ENCODE results near the gene PAQR6. TPM values are rescaled to one million over a fixed set of nuclear protein-coding genes. Genes with fewer than 3 reads are reported as not detected.

PAQR6 gene
- total RNA-seq, 1 experiment from 2014 or later, result 7.2 TPM

- no peaks in the 10 kb centered on the region for H3K36me3 ChIP-seq (ENCODE audit: low read depth, low read length)
- peaks cover 15% of the 10 kb centered on the region; the same call in 1 of the 2 replicates for H3K4me1 ChIP-seq (ENCODE audit: insufficient read depth, low read length)
- TF ChIP-seq EZH2phosphoT487 (IDR thresholded peaks at IDR 0.05; ENCODE audit: borderline replicate concordance, low read length), result no peak
- no peak for TF ChIP-seq CTCF (conservative IDR thresholded peaks at IDR 0.05; ENCODE audit: low read depth, low read length)
- TF ChIP-seq EZH2 (IDR thresholded peaks at IDR 0.05; ENCODE audit: low read length, unreplicated experiment), result no peak
- H3F3A ChIP-seq (ENCODE audit: low read length, unreplicated experiment), result no peaks in the 10 kb centered on the region
- CTCF ChIA-PET, result no interaction called here
- H3K9me2 ChIP-seq (replicated peaks; ENCODE audit: low read length), result no peaks in the 10 kb centered on the region
- H2AFZ ChIP-seq (ENCODE audit: low read length), result no peak overlapping the region
- intact Hi-C loops (cut with micrococcal nuclease), result no loop called here
- no peaks in the 10 kb centered on the region for H3K9me3 ChIP-seq (ENCODE audit: low read length)
- no peak for ATAC-seq
- H3K27me3 ChIP-seq (ENCODE audit: low read length), result no peaks in the 10 kb centered on the region
- no peak overlapping the region for H3K4me2 ChIP-seq (ENCODE audit: low read length)
- no peak for DNase-seq
- no peak overlapping the region for H3K4me3 ChIP-seq (ENCODE audit: low read length)
- H3K79me2 ChIP-seq (ENCODE audit: low read length), result no peaks in the 10 kb centered on the region
- no peak overlapping the region for H3K27ac ChIP-seq (ENCODE audit: low read length)
- H4K20me1 ChIP-seq (ENCODE audit: low read length), result no peaks in the 10 kb centered on the region
- no TSS peak for BruUV-seq (replicated peaks)
- H3K9ac ChIP-seq (ENCODE audit: low read length), result no peak overlapping the region
- POLR2A ChIA-PET (ENCODE audit: unreplicated experiment), result interaction anchor here (0.7 kb wide), 1 partner anchor 11 kb away, joined by 4 read pairs; the partner anchor contains the start of gene SMG5
Measured at GRCh38 chr1:156293895-156294294, 46.0 kb upstream of the PAQR6 start.

- no peak overlapping the region for H2AFZ ChIP-seq (ENCODE audit: low read length)
- no peak overlapping the region for H3K4me2 ChIP-seq (ENCODE audit: low read length)
- H3K27me3 ChIP-seq (ENCODE audit: low read length), result no peaks in the 10 kb centered on the region
- no peaks in the 10 kb centered on the region for H3K79me2 ChIP-seq (ENCODE audit: low read length)
- intact Hi-C loops (cut with micrococcal nuclease), result no loop called here
- no peaks in the 10 kb centered on the region for H3F3A ChIP-seq (ENCODE audit: low read length, unreplicated experiment)
- H4K20me1 ChIP-seq (ENCODE audit: low read length), result no peaks in the 10 kb centered on the region
- ATAC-seq, result no peak
- TF ChIP-seq EZH2phosphoT487 (IDR thresholded peaks at IDR 0.05; ENCODE audit: borderline replicate concordance, low read length) (no peak), EZH2 (IDR thresholded peaks at IDR 0.05; ENCODE audit: low read length, unreplicated experiment) (no peak), CTCF (conservative IDR thresholded peaks at IDR 0.05; ENCODE audit: low read depth, low read length) (no peak)
- POLR2A ChIA-PET (ENCODE audit: unreplicated experiment), result no interaction called here
- H3K4me3 ChIP-seq (ENCODE audit: low read length), result no peak overlapping the region
- H3K4me1 ChIP-seq (ENCODE audit: insufficient read depth, low read length), result peaks cover 15% of the 10 kb centered on the region; the same call in 1 of the 2 replicates
- no peaks in the 10 kb centered on the region for H3K36me3 ChIP-seq (ENCODE audit: low read depth, low read length)
- no peak for DNase-seq
- no peak overlapping the region for H3K9ac ChIP-seq (ENCODE audit: low read length)
- H3K27ac ChIP-seq (ENCODE audit: low read length), result no peak overlapping the region
- BruUV-seq (replicated peaks), result no TSS peak
- CTCF ChIA-PET, result no interaction called here
- H3K9me2 ChIP-seq (replicated peaks; ENCODE audit: low read length), result no peaks in the 10 kb centered on the region
- no peaks in the 10 kb centered on the region for H3K9me3 ChIP-seq (ENCODE audit: low read length)
Measured at GRCh38 chr1:156293098-156293434, 45.2 kb upstream of the PAQR6 start.

GRCh38 chr1:156291226-156292061 is 43.6 kb upstream of the PAQR6 start:
- Histone ChIP-seq H3K9me3 (ENCODE audit: low read length) (no peaks in the 10 kb centered on the region), H3K4me3 (ENCODE audit: low read length) (peak overlapping the region; percentile 66), H2AFZ (ENCODE audit: low read length) (peak overlapping the region; percentile 87), H3K79me2 (ENCODE audit: low read length) (no peaks in the 10 kb centered on the region), H3K4me1 (ENCODE audit: insufficient read depth, low read length) (peaks cover 15% of the 10 kb centered on the region; the same call in 1 of the 2 replicates), H3K27ac (ENCODE audit: low read length) (no peak overlapping the region), H4K20me1 (ENCODE audit: low read length) (no peaks in the 10 kb centered on the region), H3K9ac (ENCODE audit: low read length) (peak overlapping the region; percentile 33), H3K9me2 (replicated peaks; ENCODE audit: low read length) (no peaks in the 10 kb centered on the region), H3F3A (ENCODE audit: low read length, unreplicated experiment) (no peaks in the 10 kb centered on the region), H3K36me3 (ENCODE audit: low read depth, low read length) (no peaks in the 10 kb centered on the region), H3K4me2 (ENCODE audit: low read length) (peak overlapping the region; percentile 87), H3K27me3 (ENCODE audit: low read length) (no peaks in the 10 kb centered on the region)
- CTCF ChIA-PET, result no interaction called here
- no TSS peak for BruUV-seq (replicated peaks)
- peak; percentile 76 for DNase-seq
- intact Hi-C loops (cut with micrococcal nuclease), result no loop called here
- ATAC-seq, result peak; percentile 95
- POLR2A ChIA-PET (ENCODE audit: unreplicated experiment), result no interaction called here
- TF ChIP-seq EZH2phosphoT487 (IDR thresholded peaks at IDR 0.05; ENCODE audit: borderline replicate concordance, low read length) (no peak), EZH2 (IDR thresholded peaks at IDR 0.05; ENCODE audit: low read length, unreplicated experiment) (no peak), CTCF (conservative IDR thresholded peaks at IDR 0.05; ENCODE audit: low read depth, low read length) (no peak)

All from PC-3 (cell line).